NCI-H526 (cell line): ENCODE results near the gene GALNT17.

ENCODE experiments used
- DNase-seq, 2 experiments: peaks; one replicate each; lab custom pipeline; 2025; lab: John Stamatoyannopoulos, UW

The GALNT17 gene

GRCh38 chr7:71504697-71505441, 372.9 kb downstream of the GALNT17 start:
- DNase-seq, result no peak

GRCh38 chr7:71506822-71507221, 374.9 kb downstream of the GALNT17 start:
- DNase-seq, result no peak

- no peak for DNase-seq
Measured at GRCh38 chr7:71507680-71508602, 376.0 kb downstream of the GALNT17 start.

- no peak for DNase-seq
Measured at GRCh38 chr7:71509381-71509780, 377.4 kb downstream of the GALNT17 start.

- no peak for DNase-seq
Measured at GRCh38 chr7:71511361-71511807, 379.4 kb downstream of the GALNT17 start.

- no peak for DNase-seq
Measured at GRCh38 chr7:71517940-71518699, 386.2 kb downstream of the GALNT17 start.

- no peak for DNase-seq
Measured at GRCh38 chr7:71518880-71519279, 386.9 kb downstream of the GALNT17 start.

GRCh38 chr7:71521506-71521905, 389.6 kb downstream of the GALNT17 start:
- no peak for DNase-seq

- DNase-seq, result no peak
Measured at GRCh38 chr7:71526106-71526505, 394.2 kb downstream of the GALNT17 start.

GRCh38 chr7:71527213-71527612, 395.3 kb downstream of the GALNT17 start:
- no peak for DNase-seq

- DNase-seq, result no peak
Measured at GRCh38 chr7:71535616-71536015, 403.7 kb downstream of the GALNT17 start.

GRCh38 chr7:71538210-71538609, 406.3 kb downstream of the GALNT17 start:
- no peak for DNase-seq

GRCh38 chr7:71539615-71540014, 407.7 kb downstream of the GALNT17 start:
- no peak for DNase-seq

GRCh38 chr7:71541707-71542353, 409.9 kb downstream of the GALNT17 start:
- DNase-seq, result no peak

- DNase-seq, result no peak
Measured at GRCh38 chr7:71543396-71543795, 411.5 kb downstream of the GALNT17 start.

GRCh38 chr7:71544816-71545215, 412.9 kb downstream of the GALNT17 start:
- DNase-seq, result no peak

GRCh38 chr7:71547426-71547825, 415.5 kb downstream of the GALNT17 start:
- DNase-seq, result no peak

GRCh38 chr7:71548746-71549145, 416.8 kb downstream of the GALNT17 start:
- no peak for DNase-seq

GRCh38 chr7:71553306-71553705, 421.4 kb downstream of the GALNT17 start:
- no peak for DNase-seq

GRCh38 chr7:71555758-71556157, 423.8 kb downstream of the GALNT17 start:
- DNase-seq, result no peak

GRCh38 chr7:71558806-71559613, 427.1 kb downstream of the GALNT17 start:
- no peak for DNase-seq
